DLD1 (cell line): ENCODE results near the gene MMRN2.

Experiments
- in situ Hi-C: cut with HindIII; loops from 2 replicates; pipeline ENCODE4 v1.10.0; 2017; ENCODE audit warnings: low sequenced_read_pairs

The MMRN2 gene

DNA sequence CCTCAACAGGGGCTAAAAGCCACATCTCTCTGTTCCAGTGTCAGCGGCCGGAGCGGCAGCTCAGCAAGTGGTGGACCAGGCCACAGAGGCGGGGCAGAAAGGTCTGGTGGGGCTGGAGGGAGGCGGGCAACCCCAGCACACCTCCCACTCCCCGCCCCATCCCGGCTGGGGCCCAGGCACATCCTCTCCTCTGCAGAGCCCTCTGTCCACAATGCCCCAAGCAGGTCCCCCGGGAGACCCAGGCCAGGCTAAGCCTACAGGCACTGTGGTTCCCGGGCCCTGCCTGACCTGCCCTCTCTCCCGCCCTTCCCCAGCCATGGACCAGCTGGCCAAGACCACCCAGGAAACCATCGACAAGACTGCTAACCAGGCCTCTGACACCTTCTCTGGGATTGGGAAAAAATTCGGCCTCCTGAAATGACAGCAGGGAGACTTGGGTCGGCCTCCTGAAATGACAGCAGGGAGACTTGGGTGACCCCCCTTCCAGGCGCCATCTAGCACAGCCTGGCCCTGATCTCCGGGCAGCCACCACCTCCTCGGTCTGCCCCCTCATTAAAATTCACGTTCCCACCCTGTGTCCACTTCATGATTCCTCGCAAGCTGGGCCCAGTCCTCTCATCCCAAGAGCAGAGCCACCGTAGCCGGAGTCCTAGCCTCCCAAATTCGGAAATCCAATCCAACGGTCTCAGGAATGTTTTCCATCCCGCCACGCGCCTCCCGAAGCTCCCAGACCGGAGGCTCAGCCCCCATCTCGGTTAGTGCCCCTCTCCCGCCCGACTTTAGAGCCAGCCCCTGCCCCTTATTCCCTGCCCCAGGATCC, 13.0 kb upstream of the MMRN2 start:
- in situ Hi-C loops: no loop called here

DNA sequence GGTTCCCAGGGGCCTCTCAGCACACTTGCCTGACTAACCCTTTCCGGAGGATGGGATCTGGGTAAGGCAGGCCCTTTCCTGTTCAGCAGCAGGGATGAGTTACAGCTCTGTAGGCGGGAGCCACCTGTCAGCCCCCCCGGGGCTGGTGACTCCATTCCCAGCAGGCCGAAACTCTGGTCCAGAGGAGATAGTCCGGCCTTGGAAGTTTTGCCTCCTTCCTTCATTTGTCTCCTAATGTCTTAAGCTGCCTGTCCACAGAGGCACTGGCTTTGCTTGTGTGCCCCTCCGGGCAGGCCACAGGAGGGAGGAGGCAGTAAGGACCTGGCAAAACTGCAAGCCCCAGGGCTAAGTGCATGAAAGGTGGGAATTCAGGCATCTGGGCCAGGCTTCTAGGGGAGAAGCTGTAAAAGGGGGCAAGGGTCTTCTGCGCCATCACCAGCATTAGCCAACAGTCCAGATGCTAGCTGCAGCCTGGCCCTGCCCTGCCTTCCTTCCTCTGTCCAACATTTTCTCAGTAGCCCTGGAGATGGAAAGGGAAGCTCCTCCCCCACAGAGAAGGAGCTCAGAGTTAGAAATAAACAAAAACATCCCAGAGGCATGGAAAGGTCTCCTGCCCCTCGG, 12.1 kb upstream of the MMRN2 start:
- in situ Hi-C loops: no loop called here

- in situ Hi-C loops: no loop called here
Measured at GRCh38 chr10:86968994-86969355, 11.6 kb upstream of the MMRN2 start.

DNA sequence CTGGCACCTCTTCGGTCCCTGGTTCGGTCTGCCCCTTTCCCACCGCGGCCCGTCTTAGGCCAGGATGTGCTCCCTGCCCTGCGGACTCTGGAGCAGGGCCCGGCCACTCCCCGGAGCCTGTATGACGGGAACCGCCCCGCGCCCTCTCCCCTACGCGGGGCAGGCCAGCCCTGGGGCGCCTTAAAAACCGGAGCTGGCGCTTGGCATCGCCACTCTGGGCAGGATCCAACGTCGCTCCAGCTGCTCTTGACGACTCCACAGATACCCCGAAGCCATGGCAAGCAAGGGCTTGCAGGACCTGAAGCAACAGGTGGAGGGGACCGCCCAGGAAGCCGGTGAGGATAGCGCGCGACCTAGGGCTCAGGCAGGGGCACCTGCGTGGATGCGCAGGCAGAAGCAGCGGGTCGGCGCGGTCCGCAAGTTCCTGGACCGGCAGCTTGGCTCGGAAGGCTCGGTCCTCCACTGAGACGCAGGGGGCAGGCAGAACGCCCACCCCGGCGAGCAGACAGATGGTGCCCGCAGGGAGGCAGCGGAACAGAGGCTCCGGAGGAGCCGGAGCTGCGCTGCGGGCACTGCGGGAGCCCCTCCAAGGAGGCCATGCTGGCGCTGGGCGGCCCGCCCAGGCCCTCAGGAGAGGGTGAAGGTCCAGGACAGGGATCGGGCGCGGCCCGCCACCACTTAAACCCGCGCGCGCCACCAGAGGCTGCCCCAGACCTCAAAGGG, 11.0 kb upstream of the MMRN2 start, which contains the start of gene ADIRF:
Gene ADIRF, plus strand, starts transcription at position 212 of the 723 bp plus-strand sequence. Its CDS starts 63 bp downstream, at position 275.
- in situ Hi-C loops: no loop called here

GRCh38 chr10:86967481-86967941, 10.1 kb upstream of the MMRN2 start:
- in situ Hi-C loops: no loop called here

DNA sequence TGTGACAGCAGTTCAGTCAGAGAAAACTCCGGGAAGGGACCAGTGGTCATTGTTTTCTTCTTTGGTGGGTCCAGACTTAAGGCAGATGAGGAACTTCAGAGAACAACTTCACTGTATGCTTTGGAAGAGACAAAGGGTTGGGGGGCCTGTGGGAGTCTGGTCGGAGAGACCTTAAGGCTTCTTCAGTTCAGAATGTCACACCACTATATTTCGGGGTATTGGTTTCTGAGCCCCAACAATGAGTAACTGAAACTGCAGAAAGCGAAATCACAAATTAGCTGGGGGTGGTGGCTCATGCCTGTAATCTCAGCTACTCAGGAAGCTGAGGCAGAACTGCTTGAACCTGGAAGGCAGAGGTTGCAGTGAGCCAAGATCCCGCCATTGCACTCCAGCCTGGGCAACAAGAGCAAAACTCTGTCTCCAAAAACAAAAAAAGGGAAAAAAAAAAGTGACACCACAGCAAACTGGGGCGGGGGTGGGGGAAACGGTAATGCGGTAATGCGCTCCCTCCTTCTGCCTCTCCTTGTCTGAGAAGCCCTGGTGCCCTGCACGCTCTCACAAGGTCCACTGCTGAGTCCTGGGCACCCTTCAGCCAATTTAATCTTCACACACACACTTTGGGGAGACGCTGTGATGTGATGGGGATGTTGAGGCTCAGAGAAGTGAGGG, 8.7 kb upstream of the MMRN2 start:
- in situ Hi-C loops: no loop called here

GRCh38 chr10:86964847-86965190, 7.4 kb upstream of the MMRN2 start:
- in situ Hi-C loops: no loop called here

GRCh38 chr10:86964061-86964846, 6.8 kb upstream of the MMRN2 start:
- in situ Hi-C loops: no loop called here

GRCh38 chr10:86963341-86963919, 6.0 kb upstream of the MMRN2 start:
- in situ Hi-C loops: no loop called here

DNA sequence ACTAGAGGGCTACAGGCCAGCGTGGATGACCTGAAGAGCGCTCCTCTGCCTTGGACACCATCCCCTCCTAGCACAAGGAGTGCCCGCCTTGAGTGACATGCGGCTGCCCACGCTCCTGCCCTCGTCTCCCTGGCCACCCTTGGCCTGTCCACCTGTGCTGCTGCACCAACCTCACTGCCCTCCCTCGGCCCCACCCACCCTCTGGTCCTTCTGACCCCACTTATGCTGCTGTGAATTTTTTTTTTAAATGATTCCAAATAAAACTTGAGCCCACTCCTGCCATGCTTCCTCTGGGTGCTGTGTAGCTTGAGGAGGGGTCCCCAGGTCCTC, 5.5 kb upstream of the MMRN2 start:
- in situ Hi-C loops: no loop called here

DNA sequence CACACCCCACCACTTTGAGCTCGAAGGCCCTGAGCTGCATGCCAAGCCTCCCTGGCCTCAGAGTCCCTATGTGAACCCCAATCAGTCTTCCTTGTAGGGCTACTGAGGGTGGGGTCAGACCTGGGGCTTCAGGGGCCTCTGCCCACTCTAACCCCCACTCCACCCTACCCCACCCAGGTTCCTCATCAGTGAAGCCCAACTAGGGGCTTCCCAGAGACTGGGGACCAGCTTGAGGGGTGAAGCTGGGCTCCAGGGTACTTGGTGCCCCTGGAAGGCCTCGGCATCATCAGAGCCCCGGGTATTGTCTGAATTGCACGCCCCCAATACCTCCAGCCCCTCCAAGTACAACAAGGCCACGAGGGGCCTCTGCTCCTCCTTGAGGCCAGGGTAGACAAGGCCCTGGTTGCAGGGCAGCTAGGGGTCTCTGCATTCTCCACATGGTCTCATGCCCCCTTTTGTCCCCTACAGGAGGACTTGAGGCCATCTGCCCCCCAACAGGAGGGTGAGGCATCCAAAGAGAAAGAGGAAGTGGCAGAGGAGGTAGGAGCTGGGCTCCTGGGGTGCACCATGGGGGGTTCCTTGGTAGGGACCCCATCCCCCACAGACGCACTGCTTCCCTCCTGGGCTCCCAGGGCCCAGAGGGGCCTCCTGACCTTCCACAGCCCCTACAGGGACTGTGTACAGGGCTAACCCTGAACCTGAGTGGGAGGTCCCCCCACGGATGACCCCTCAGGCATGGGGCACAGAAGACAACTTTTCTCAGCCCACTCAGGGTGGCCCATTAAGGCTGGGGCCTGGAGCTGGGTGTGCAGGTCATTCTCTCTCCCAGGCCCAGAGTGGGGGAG, 4.9 kb upstream of the MMRN2 start:
- in situ Hi-C loops: no loop called here

- in situ Hi-C loops: no loop called here
Measured at GRCh38 chr10:86961481-86962091, 4.2 kb upstream of the MMRN2 start.

- in situ Hi-C loops: no loop called here
Measured at GRCh38 chr10:86960863-86961434, 3.5 kb upstream of the MMRN2 start.

- in situ Hi-C loops: no loop called here
Measured at GRCh38 chr10:86960003-86960862, 2.8 kb upstream of the MMRN2 start.

DNA sequence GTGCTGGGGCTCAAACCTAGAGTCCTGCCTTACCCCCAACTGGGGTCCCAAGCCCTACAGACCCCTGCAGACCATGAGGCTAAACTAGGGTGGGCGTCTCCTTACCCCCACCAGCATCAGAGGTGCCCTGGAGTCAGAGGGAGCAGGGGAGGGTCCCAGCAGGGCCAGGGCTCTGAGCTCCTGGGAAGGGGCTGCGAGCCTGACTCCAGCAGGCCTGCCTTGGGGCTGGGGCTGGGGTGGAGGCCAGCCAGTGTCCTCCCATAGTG, 2.3 kb upstream of the MMRN2 start:
- in situ Hi-C loops: no loop called here

DNA sequence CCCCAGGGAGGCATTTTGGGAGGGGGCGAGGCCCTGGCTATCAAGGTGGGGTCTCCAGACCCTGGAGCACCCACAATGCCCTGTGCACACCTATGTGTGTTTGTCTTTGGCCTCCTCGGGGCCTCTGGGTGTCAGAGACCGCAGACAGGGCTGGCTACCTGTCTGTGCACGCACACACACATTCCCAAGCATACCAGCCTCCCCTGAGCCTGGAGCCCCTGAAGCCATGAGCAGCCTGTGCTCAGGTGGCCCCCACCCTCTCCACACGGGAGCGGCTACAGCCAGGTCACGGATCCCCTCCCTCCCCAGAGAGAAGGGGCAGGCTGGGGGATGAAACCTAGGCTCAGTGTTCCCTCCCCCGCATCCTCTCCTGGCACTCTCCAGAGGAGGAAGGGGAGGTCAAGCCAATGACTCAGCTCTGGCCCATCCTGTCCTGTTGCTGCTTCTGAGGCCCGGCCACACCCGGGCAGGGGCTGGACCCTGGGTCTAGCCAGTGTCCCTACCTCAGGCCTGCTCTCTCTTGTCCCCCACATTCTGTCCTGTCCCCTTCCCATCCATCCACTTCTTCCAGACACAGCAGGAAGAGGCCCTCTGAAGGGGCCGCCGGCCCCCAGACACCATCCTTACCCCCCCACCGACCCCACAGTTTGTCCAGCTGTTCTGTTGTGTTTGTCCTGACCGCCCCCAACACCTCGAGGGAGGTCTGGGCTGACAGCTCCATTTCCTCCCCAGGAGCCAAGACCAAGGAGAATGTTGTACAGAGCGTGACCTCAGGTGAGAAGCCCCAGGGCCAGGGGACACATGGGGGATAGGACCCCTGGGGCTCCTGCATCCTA, 1.7 kb upstream of the MMRN2 start:
- in situ Hi-C loops: no loop called here
